Osteocyte (in vitro differentiated cells): Measurements from ENCODE around the gene SENP2. TPM values are rescaled to one million over a fixed set of nuclear protein-coding genes. Genes with fewer than 3 reads are reported as not detected.

Experiments
- DNase-seq: peaks from one replicate; pipeline ENCODE4 v3.0.0; 2021; ENCODE audit warnings: mixed read lengths; ENCODE audit not compliant: unreplicated experiment; ENCODE audit errors: extremely low spot score
- H3K27ac Mint-ChIP-seq: one replicate; pipeline ENCODE4 v1.8.0; 2021; ENCODE audit warnings: mild to moderate bottlenecking, mixed read lengths; ENCODE audit not compliant: unreplicated experiment
- H3K27me3 Mint-ChIP-seq: one replicate; pipeline ENCODE4 v1.8.0; 2021; ENCODE audit warnings: mixed read lengths; ENCODE audit not compliant: unreplicated experiment
- H3K36me3 Mint-ChIP-seq: one replicate; pipeline ENCODE4 v1.8.0; 2021; ENCODE audit warnings: mixed read lengths; ENCODE audit not compliant: unreplicated experiment
- H3K4me1 Mint-ChIP-seq: one replicate; pipeline ENCODE4 v1.8.0; 2021; ENCODE audit warnings: mixed read lengths; ENCODE audit not compliant: unreplicated experiment
- H3K4me3 Mint-ChIP-seq: one replicate; pipeline ENCODE4 v1.8.0; 2021; ENCODE audit warnings: mild to moderate bottlenecking, moderate library complexity, mixed read lengths; ENCODE audit not compliant: unreplicated experiment
- H3K9me3 Mint-ChIP-seq: one replicate; pipeline ENCODE4 v1.8.0; 2021; ENCODE audit warnings: mixed read lengths; ENCODE audit not compliant: unreplicated experiment
- total RNA-seq: library from RNA; stranded (reverse); gene quantifications from 2 replicates; pipeline ENCODE4 v1.2.1, GENCODE V29; 2021
- TF ChIP-seq, protein P1 (sequence below): fragments of 200-600 bp; sonication (generic); IDR thresholded peaks from 2 replicates; pipeline ENCODE4 v1.5.0; 2021; ENCODE audit warnings: antibody characterized with exemption, mild to moderate bottlenecking, moderate library complexity

The SENP2 gene
- total RNA-seq, 1 donor from 2014 or later, result 42.7 TPM

DNA sequence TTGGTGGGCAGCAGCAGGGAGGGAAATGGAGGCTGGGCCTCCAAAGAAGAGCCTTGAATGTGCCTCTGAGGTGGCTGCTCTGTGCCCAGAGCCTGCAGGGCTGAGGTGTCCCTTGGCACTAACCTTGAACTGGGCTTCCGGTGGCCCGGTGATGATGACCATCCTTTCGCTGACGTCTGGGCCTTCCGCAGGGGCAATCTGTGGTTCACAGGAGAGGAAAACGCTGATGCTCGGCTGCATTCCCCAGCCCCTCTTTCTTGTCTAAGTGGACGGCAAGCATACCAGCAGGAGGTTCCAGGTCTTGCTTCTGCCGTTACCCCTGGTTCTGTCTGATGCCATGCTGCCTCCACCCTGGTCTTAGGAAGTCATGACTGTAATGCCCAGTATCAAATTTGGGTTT, 65.9 kb downstream of the SENP2 start:
- peaks cover 51% of the 10 kb centered on the region for H3K36me3 Mint-ChIP-seq

DNA sequence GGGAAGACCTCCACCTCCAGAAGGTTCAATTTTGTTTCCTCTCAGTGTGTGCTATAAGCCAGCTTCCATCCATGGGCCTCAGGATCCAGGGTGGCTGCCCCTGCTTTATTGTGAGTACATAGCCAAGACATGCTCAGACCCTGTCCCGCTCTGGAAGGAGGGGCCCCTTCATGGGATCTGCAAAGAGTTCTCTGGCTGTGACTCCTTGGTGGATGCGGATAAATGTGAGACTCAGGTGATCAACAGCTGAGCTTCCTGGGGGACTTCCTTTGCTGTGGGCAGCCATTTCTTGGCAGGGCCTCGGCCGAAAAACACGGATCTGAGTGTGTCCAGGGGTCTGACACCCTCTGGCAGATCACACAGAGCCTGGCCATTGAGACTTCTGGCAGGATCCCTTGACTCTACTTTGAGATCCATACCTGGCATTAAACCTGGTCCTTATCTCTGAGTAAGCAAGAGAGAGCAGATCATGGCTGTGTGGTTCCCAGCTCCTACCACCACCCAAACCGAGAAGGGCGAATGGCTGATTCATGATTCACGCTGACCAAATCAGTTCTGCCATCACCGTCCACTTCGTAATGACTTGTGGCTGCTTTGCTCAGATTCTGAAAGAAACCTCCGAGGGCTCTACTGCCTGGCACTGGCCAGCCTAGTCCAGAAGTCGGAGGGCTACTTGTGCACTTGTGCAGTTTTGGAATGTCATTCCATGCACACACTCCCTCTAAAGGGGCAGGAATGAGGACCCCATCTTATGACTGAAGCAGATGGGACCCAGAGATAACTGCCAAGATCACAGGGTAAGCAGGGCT, 68.1 kb downstream of the SENP2 start:
- H3K4me3 Mint-ChIP-seq, result no peak overlapping the region
- no peaks in the 10 kb centered on the region for H3K27me3 Mint-ChIP-seq
- H3K36me3 Mint-ChIP-seq, result peaks cover 39% of the 10 kb centered on the region
- peak overlapping the region; percentile 66 for H3K27ac Mint-ChIP-seq
- TF ChIP-seq, protein P1, sequence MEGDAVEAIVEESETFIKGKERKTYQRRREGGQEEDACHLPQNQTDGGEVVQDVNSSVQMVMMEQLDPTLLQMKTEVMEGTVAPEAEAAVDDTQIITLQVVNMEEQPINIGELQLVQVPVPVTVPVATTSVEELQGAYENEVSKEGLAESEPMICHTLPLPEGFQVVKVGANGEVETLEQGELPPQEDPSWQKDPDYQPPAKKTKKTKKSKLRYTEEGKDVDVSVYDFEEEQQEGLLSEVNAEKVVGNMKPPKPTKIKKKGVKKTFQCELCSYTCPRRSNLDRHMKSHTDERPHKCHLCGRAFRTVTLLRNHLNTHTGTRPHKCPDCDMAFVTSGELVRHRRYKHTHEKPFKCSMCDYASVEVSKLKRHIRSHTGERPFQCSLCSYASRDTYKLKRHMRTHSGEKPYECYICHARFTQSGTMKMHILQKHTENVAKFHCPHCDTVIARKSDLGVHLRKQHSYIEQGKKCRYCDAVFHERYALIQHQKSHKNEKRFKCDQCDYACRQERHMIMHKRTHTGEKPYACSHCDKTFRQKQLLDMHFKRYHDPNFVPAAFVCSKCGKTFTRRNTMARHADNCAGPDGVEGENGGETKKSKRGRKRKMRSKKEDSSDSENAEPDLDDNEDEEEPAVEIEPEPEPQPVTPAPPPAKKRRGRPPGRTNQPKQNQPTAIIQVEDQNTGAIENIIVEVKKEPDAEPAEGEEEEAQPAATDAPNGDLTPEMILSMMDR, result no peak
- peaks cover 42% of the 10 kb centered on the region for H3K4me1 Mint-ChIP-seq
- no peaks in the 10 kb centered on the region for H3K9me3 Mint-ChIP-seq
- DNase-seq, result peak; percentile 70

More for the DNA sequence above, 65.9 kb downstream of the SENP2 start:
- TF ChIP-seq, protein P1, result no peak
- peaks cover 39% of the 10 kb centered on the region for H3K4me1 Mint-ChIP-seq
- no peaks in the 10 kb centered on the region for H3K9me3 Mint-ChIP-seq
- H3K27ac Mint-ChIP-seq, result no peak overlapping the region
- no peak overlapping the region for H3K4me3 Mint-ChIP-seq
- H3K27me3 Mint-ChIP-seq, result no peaks in the 10 kb centered on the region
- peak; percentile 70 for DNase-seq

DNA sequence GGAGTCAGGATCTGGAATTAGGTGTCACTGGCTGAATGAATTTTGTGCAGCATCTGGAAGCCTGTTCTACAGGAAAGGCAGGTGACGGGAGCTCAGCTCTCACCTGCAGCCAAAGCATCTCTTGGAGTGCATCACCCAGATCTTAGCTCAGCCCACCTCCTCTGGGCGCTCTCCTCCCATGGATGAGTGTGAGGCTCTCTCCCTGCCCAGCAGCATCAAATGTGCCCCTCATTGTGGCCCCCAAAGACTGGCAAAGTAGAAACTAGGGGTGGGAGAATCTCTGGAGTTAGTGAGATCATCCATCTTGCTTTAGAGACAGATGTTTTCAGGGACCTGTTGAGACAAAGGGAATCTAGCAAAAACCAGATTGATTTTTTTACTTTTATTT, 68.7 kb downstream of the SENP2 start:
- no peaks in the 10 kb centered on the region for H3K9me3 Mint-ChIP-seq
- H3K4me1 Mint-ChIP-seq, result peaks cover 46% of the 10 kb centered on the region
- H3K4me3 Mint-ChIP-seq, result no peak overlapping the region
- peaks cover 39% of the 10 kb centered on the region for H3K36me3 Mint-ChIP-seq
- TF ChIP-seq, protein P1, result no peak
- peak; percentile 60 for DNase-seq
- H3K27me3 Mint-ChIP-seq, result no peaks in the 10 kb centered on the region
- H3K27ac Mint-ChIP-seq, result peak overlapping the region; percentile 66

DNA sequence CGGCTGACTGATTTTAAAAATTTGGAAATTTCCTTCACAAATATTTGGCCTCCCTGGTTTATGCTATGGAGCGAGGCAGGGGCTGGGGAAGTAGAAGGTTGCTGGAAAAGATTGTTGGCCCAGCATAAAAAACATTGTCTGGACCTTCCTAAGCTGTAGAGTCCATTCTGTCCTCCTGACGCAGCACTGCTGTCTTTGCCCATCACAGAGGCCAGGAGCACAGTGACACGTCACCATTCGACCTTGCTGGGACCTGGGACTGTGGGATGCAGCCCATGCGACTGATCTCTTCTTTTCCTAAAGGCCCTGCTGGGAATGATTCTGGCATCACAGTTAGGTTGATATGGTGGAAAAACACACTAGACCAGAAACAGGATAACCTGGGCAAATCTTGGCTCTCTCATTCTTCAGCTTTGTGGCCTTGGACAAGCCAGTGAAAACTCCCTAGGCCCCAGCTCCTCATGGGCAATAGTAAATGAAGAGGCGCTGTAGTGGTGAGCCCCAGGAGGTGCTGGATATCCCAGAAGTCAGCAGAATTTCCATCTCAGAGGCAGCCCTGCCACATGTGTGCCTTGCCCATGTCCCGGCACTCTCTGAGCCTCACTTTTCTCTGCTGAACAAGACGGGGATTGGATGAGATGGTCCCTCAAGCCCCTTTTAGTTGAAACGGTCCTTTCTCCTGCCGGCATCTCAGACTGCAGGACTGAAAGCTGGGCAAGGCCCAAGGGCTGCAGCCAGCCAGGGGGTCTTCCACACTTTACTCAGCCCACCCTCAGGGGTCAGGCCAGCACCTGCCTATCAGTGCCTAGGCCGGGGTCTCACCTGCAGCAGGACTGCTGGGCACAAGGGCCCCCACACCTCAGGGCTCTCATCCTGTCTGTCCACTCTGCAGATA, 69.6 kb downstream of the SENP2 start:
- no peaks in the 10 kb centered on the region for H3K27me3 Mint-ChIP-seq
- no peaks in the 10 kb centered on the region for H3K9me3 Mint-ChIP-seq
- peaks cover 54% of the 10 kb centered on the region for H3K4me1 Mint-ChIP-seq
- H3K4me3 Mint-ChIP-seq, result no peak overlapping the region
- H3K27ac Mint-ChIP-seq, result peak overlapping the region; percentile 96
- DNase-seq, result peak; percentile 77
- TF ChIP-seq, protein P1, result no peak
- H3K36me3 Mint-ChIP-seq, result peaks cover 33% of the 10 kb centered on the region

DNA sequence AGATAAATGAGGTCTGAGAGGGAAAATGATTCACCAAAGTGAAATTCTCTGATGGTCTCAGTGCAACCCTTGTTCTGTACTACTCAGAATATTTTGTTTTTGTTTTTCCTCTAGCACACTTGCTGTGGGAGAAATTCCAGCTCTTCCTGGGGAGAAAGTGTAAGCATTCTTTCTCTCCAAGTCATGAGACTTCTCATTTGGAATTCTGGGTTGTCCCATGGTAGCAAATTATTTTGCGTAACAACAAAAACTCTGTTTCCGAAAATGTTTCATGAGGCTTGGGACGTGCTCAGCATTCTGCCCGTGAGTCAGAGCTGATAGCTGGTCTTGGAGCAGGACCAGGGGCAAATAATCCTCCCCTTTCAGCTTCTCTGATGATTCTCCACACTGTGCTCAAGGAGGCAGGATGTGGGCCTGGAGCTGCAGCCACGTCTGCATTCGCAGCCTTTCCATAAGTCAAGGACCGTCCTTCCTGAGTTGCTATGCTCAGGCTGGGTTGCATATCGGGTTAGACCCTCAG, 70.3 kb downstream of the SENP2 start:
- Mint-ChIP-seq H3K4me1 (peaks cover 58% of the 10 kb centered on the region), H3K9me3 (no peaks in the 10 kb centered on the region), H3K27ac (peak overlapping the region; percentile 96), H3K36me3 (peaks cover 28% of the 10 kb centered on the region), H3K27me3 (no peaks in the 10 kb centered on the region), H3K4me3 (peak overlapping the region; percentile 33)
- DNase-seq, result peak; percentile 74
- TF ChIP-seq, protein P1, result no peak
